ENCODE measurements around the gene METRN.
"Not testable (repeated sequence)": the region's sequence is repeated elsewhere in the genome, so short reads cannot be mapped to it uniquely, and the experiment has no call there.

The METRN gene

DNA sequence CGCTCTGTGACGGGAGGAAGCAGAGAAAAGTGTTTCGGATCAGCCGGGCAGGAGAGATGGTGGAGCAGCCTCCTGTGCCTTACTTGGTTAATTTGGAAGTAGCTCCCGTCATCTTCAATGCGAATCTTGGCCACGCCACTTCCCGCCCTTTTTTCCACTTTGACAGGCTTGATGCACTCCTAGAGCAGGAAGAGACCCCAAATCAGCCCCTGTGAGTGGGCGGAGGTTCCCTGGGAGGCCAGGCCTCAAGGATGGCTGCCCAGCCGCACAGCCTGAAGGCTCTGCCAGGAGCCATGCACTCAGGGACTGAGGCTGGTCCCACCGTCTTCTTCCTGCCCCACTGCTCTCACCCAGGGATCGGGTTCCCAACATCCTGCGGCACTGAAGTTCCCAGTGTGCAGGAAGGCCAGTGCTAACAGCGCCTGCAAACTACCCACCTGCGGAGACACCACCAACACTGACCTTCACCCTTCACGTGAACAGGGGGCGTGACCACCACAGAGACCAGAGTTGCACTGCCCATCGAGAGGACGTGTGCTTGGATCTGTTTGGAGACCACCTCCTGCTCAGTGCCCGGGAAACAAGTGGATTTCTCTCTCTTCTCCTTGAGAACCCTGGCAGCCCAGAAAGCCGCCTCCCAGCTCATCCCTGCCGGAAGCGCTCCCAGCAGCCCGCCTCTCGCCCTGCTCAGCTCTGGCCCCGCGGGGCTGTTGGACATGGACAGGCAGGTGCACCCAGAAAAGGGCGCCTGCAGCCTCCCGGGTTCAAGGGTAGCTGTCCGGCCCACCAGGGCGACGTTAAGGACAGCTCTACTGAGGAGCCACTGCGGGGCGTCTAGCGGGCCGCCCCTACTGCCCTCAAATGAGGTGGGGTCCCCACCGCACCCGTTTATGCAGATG, 24.9 kb downstream of the METRN start:
- DNase-seq: no peak

DNA sequence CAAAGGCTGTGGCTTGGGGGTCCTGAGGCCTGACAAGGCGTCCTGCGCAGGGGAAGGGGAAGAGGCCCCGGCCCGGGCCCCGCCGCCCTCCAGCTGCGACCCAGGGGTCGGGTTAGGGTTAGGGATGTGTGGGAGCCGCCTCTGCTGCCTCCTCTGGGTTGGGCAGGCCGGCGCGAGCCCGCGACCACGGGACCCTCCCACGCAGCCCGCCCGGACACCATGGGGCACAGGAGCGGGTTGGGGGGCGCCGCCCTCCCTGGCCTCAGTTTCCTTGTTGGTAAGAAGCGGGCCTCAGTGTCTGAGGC, 25.5 kb downstream of the METRN start:
- DNase-seq: no peak

DNA sequence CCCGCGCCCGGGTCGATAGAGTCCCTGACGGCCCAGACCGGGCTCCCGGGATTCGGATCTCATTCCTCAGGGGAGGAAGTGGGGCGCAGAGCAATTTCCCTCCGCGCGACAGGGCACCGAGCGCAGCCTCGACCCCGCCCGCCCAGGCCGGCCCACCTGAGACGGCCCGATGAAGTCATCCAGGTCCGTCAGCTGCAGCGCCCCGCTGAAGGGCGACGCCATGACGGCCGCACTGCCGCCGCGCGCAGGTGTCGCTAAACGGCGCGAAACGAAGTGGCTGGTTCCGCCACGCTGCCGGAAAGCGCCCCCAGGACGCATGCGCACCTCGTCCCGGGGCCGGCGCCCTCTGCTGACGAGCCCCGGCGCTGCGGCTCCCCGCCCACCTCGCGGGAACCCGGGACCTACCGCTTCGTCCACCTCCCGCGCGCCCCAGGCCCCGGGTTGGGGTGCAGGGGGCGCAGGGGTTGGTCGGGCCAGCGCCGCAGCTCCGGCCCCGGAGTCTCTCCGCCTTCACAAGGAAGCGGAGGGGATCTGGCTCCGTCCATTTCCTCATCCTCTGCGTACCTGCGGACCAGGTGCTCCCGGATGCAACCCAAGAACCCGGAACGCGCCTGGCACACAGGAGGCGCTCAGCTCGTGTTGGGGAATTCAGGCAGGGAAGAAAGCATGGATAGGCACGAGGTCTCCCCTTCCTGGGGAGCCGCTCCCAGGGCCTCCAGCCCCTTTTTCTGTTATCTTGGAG, 26.0 kb downstream of the METRN start, which contains the start of gene CIAO3:
Gene CIAO3, minus strand, starts transcription at position 234 of the 742 bp plus-strand sequence. Its CDS starts 12 bp downstream, at position 222.
- DNase-seq: peak; percentile 45

DNA sequence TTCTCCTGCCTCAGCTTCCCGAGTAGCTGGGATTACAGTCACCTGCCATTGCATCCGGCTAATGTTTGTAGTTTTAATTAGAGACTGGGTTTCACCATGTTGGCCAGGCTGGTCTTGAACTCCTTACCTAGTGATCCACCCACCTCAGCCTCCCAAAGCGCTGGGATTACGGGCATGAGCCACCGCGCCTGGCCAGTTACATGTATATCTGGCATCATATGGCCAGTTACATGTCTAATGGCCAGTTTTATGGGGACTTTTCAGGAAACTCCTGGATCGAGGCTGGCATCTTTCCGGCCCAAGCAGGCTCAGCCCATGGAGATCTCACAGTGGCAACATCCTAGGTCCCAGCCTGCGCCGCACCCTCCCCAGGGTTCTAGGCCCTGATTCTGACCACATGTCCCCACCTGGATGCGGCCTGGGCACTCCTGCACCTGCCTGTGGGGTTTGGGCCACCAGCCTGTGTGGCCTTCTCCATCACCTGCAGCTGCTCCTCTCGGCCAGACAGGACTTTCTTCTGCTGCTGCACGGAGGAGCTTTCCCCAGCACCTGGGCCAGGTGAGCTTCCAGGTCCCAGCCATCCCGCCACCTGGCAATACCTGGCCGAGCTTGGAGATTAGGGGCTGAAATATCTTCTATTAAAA, 27.2 kb downstream of the METRN start:
- DNase-seq: no peak

DNA sequence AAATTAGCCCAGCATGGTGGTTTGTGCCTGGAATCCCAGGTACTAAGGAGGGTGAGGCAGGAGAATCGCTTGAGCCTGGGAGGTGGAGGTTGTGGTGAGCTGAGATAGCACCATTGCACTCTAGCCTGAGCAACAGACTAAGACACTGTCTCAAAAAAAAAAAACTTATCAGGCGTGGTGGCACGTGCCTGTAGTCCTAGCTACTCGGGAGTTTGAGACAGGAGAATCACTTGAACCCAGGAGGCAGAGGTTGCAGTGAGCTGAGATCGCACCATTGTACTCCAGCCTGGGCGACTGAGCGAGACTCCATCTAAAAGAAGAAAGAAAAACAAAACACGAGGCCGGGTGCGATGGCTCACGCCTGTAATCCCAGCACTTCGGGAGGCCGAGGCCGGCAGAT, 28.0 kb downstream of the METRN start:
- not testable (repeated sequence) for DNase-seq

DNA sequence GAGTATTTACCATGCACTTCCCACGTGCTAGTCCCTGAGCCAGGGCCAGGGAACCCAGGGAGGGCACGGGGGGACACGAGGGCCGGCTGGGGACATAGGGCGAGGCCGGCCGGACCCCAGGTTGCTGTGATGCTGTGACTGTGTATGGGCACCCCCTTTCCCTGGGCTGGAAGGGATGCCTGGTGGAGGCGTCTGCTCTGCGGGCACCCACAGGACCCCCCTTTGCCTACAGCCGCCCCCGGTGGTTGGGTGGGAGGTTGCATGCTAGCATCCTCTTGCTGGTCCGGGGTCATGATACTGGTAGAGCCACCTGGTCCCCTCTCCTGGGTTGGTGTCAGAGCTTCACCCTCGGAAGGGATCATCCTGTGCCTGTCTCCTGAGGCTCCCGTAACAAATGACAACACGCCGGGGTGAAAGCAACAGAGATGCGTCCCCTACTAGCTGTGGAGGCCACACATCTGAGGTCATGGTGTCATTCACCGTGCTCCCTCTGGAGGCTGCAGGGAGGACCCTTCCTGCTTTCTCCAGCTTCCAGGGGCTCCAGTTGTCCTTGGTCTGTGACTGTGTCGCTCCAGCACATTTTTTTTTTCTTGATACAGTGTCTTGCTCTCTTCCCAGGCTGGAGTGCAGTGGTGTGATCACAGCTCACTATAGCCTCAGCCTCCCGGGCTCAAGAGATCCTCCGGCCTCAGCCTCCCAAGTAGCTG, 29.0 kb downstream of the METRN start:
- no peak for DNase-seq

DNA sequence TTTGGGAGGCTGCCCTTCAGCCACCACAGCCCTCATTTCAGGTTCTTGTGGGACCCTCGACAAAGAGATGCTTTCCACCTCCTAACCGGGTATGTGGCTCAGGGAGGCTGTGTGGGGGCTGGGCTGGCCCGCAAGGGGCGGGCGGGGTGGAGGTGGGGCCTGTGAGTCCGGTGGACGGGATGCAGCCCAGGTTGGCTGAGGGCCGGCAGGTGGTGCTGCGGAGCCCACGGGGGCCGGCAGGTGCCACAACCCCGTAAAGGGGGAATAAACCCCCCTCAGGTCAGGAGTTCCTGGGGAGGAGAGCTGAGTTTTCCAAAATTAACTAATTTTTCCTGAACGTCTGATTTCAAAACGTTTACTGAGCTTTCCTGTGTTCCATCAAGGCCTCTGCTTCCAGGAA, 30.8 kb downstream of the METRN start:
- no peak for DNase-seq

DNA sequence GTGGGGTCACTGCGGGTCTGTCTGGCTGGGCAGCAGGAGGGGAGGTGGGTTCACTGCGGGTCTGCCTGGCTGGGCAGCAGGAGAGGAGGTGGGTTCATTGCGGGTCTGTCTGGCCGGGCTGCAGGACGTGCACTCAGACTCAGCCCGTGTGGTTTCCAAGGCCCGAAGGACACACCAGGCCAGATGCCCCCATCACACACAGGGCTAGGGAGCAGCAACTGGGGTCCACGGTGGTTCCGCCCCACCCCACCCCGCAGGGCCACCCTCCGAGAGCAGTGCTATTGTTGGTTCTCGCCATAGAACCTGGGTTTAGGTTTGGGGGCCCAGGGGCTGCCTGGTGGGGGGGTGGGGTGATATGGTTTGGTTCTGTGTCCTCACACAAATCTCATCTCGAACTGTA, 31.7 kb downstream of the METRN start:
- no peak for DNase-seq

DNA sequence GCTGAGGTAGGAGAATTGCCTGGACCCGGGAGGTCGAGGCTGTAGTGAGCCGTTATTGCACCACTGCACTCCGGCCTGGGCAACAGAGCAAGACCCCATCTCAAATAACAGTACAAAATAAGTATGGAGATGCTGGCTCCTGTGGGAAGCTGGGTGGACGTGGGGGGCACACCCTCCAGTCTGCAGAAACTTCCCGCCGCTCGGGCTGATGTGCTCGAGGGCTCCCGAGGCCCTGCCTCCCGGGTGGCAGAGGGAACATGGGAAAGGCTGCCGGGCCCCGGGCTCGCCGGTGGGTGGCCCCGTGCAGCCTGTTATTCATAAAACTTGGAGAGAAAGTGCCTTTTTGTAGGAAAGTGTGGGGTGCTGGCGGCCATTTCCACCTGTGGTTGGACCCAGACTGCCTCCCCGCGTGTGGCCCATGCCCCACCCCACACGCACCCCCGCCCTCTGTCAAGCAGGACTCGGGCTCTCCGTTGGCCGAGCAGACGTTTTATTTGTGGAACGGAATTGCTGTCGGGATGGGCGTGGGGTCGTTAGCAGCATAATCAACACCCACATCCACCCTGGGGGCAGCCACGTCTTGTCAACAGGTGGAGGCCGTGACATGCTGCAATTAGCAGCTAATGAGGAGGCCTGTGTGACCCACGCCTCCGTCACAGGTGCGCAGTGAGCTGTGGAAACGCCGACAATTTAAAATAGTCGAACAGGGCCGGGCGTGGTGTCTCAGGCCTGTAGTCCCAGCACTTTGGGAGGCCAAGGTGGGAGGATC, 33.2 kb downstream of the METRN start:
- no peak for DNase-seq

DNA sequence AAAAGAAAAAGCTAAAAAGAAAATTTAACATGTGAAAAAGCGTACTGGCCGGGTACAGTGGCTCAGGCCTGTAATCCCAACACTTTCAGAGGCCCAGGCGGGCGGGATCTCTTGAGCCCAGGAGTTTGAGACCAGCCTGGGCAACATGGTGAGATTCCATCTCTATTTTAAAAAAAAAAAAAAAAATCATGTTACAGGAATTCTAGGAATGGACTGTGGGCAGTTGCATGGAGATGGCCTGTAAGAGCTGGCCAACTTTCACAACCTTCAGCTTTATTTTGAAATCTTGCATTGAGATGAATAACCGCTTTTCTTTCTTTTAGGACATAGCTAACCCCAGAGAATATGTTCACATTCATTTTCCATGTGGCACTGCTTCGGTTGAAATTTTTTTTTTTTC, 34.1 kb downstream of the METRN start:
- no peak for DNase-seq

DNA sequence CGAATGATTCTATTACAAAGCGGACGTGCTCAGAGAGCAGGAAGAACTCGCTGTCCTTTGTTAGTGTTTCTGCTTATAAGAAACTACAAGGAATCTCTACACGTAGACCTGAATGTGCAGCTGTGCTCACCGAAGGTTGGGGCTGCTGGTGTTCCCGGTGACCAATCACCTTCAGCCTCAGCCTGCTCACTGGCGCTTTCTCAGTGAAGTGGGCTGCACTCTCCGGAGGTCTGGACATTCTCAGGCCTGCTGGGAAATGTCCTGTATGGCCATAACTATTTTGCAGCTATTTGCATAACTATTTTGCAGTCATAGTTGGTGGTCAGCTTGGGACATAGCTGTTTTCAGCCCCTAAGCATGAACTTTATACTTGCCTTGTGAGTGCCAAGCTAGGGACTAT, 35.6 kb downstream of the METRN start:
- no peak for DNase-seq

DNA sequence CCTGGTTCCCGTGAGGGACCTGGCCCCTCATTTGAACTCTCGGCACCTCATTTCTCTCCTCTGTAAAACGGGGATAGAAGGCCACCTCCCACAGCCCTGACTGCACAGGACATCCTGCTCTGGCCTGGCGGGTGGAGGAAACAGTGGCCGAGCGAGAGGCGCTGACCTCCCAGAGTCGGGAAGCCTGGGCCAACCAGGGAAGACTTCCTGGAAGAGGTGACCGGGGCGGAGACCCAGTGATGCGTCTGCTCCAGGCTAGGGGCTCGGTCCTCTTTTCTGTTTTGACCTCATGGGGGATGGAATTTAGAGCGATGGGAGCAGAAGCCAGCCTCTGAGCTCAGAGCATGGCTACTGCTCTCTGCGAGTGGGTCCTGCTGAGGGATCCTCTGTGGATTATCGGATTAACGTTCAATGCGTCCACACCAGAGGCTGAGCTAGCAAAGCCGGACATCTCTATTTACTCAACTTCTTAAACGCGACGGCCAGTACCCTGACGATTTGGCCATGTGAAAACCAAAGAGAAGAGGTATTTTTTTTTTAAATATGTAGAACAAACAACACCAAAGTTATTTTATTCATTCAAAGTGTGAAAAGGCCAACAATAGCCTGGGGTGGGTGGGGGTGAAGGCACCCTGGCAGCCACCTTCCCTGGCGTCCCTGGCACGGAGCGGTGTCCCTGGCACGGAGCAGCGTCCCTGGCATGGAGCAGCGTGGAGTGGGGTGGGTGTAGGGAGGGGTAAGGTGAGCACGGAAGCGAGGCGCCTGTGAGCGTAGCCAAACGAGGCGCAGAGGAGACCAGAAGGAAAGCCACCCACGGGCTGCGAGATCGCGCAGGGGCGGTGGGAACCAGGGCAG, 36.5 kb downstream of the METRN start:
- DNase-seq: no peak

DNA sequence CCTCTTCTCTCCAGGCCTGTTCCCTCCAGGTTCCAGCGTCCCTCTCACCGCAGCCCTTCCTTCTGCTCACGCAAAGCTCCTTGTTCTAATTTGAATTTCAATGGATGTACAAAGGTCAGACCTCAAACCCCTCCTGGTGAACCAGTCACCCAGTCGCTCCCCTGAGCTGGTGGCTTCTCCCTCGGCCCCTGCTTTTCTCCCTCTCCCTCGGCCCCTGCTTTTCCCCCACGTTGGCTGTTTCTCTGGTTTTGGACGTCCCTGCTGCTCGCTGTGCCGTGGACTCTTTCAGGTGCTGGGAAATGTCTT, 37.0 kb downstream of the METRN start:
- no peak for DNase-seq

DNA sequence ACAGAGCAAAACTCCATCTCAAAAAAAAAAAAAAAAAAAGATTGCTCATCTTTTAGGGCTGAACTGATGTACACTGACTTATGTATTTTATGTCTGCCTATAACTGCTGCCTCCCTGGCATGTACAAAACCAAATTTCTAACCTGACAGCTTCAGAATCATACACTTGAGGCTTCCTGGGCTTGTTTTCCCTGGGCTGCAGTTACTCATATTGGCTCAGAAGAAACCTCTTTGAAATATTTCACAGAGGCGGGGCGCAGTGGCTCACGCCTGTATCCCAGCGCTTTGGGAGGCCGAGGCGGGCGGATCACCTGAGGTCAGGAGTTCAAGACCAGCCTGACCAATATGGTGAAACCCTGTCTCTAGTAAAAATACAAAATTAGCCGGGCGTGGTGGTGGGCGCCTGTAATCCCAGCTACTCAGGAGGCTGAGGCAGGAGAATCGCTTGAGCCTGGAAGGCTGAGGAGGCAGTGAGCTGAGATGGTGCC, 39.2 kb downstream of the METRN start:
- DNase-seq: not testable (repeated sequence)

DNA sequence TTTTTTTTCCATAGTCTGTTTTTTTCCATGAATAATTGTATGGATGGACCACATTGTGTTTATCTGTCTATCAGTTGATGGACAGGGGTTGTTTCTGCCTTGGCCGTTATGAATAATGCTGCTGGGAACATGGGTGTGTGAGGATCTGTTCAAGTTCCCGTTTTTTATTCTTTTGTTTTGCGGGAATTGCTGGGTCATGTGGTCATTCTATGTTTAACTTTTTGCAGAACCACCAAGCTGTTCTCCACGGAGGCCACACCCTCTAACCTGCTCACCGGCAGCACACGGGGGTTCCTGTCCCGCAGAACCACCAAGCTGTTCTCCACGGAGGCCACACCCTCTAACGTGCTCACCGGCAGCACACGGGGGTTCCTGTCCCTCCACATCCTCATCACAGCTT, 39.7 kb downstream of the METRN start:
- no peak for DNase-seq

DNA sequence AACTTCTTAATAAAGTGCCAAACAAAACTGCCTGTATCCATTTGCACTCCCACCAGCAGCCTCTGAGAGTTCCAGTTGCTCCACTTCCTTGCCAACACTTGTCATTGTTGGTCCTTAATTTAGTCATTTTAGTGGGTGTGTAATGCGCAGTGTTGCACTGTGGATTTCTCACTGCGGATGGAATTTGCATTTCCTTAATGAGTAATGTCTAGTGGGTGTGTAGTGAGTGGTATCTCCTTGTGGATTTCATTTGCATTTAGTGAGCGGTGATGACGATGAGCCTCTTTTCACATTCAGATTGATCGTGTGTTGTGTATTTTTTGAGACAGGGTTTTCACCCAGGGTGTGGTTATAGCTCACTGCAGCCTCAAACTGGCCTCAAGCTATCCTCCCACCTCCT, 41.5 kb downstream of the METRN start:
- no peak for DNase-seq

DNA sequence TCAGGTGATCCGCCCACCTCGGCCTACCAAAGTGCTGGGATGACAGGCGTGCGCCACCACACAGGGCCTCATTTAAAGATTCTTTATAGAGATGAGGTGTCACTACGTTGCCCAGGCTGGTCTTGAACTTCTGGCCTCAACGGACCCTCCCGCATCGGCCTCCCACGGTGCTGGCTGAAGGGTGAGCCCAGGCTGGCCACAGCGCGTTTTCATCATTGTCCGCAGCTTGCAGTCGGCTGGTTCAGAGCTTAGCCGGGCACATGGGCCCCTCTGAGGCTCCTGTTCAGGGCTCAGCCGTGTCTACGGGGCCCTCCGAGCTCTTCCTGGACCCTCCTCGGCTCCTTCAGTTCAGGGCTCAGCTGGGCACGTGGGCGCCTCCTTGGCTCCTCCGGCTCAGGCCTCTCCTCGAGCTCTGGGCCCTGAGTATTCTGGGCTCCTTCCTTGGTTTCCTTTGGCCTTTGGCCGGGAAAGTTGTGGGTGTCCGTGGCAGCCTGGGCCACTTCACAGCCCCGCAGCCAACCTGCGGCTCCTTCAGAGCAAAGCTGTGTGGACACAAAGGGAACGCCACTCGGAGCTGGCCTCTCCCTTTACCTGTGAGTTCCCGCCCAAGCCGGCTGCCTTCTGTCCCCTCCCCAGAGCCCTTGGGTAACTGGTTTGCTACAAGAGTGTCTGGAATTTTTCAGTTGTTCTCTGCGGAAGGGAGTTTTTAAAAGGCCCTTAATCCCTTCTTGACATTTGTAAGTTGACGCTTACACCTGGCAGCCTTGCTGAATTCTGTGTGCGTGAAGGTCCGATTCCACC, 44.4 kb downstream of the METRN start:
- DNase-seq: no peak

DNA sequence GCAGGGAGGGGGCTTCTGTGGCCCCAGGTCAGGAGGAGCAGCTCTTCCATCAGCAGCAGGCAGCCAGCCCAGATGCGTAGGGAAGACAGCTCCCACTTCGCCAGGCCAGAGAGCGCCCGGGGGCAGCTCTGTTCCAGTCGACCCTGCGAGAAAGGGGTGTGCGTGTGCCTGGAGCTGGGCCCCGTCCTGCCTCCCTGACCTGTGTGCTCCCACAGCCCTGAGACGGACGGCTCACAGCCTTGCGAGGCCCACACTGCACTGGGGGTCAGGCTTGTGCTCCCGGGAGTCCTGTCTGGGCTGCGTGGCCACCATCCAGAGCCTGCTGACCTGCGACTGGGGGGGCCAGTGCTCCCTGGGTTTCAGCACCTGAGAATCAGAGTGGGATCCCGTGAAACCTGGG, 45.1 kb downstream of the METRN start:
- no peak for DNase-seq

DNA sequence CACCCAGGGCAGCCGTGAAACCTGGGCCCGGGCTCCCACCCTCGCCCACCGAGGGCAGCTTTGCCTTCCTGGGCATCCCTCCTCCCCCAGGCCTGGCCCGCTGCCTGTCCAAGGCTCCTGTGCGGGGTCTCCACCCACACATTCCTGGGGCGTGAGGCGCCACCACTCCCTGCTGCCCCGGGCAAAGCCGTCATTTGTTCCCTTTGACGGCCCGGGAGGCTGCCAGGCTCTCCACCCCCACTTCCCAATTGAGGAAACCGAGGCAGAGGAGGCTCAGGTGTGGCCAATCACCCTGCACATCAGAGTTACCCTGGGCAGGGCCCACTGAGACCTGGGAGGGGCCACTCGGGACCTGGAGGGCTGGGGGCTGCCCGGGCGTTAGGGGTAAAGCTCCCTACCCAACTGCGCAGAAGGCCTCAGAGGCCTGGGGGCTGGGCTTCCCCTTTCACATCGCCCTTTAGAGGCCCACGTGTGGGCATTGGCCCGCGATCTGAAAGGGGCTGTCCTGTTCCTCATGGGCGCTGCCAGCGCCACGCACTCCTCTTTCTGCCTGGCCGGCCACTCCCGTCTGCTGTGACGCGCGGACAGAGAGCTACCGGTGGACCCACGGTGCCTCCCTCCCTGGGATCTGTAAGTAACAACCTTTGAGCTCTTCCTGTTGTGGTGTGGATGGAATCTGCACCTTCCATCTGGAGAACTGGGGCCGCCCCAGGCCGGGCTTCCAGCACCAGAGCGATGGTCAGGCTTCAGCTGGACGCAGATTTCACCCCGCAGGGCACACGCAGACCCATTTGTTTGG, 45.8 kb downstream of the METRN start, which contains the start of gene MSLN:
Gene MSLN, plus strand, starts transcription at position 190 of the 799 bp plus-strand sequence. CDS start 1,947 bp downstream, outside the sequence.
- DNase-seq: no peak

All from SHP77 treated with DMSO at 0.1 percent for 48 hours (cell line).